Stimulated activated CD8-positive, alpha-beta memory T cell treated with anti-CD3 and anti-CD28 coated beads, Interleukin-12 subunit alpha, Interleukin-12 subunit beta, amount 100 ng/mL, for 1 hour (primary cell): Measurements from ENCODE around the gene ZNF219.
A peak's percentile ranks its signal among the peaks of the same experiment; 100 is the strongest.

ENCODE experiments used
- DNase-seq: peaks from one replicate; pipeline ENCODE4 v3.0.0-alpha.2; 2020; ENCODE audit warnings: low read depth

Gene ZNF219

GRCh38 chr14:21098076-21098891, at the start of gene ZNF219:
TSS of gene ZNF219 (minus strand) at chr14:21098655. CDS start at chr14:21093591, 5,064 bp downstream.
- DNase-seq: no peak

DNA sequence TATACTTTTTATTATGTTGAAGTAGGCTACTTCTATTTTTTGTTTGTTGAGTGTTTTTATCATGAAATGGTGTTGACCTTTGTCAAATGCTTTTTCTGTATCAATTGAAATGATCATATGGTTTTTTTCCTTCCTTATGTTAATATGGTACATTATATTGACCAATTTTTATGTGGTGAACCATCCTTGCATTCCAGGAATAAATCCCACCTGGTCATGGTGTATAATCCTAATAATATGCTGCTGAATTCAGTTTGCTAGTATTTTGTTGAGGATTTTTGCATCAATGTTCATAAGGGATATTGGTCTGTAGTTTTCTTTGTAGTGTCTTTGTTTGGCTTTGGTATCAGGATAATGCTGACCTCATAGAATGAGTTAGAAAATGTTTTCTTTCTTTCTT, 47.0 kb upstream of the ZNF219 start:
- DNase-seq: no peak

GRCh38 chr14:21142357-21142756, 43.9 kb upstream of the ZNF219 start:
- no peak for DNase-seq

DNA sequence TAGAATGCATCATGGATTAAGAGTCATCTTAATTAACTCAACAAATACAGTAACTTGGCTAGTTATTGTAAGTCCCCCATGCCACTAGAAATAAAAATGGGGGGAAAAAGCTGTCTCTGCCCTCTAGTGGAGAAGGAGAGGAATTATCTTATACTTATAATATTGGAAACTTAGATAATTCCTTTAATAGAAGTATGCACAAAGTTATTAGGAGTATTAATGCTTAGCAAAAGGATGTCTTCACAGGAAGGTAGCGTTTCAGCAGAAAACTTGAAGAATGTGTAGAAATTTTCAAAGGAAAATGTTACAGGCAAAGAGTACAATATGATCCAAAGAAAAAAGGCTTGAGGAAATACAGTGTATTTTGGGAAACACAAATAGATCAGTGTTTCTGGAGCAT, 37.6 kb upstream of the ZNF219 start:
- no peak for DNase-seq

GRCh38 chr14:21133901-21134300, 35.4 kb upstream of the ZNF219 start:
- DNase-seq: no peak

GRCh38 chr14:21123429-21123828, 25.0 kb upstream of the ZNF219 start:
- no peak for DNase-seq

DNA sequence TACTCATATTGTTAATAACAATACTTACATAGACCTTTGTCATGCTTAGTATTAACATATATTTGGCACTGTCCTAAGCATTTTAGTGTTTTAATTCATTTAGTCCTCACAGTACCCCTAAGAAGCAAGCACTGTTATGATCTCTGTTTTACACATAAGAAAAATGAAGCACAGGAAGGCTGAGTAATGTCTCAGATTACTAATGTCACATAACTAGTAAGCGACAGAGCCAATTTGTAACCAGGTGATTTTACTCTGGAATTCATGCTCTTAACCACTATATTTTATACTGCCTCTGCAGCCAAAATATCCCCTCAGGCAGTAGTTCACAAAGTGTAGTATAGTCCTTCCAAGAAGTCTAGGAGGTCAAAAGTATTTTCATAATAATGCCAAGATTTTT, 22.7 kb upstream of the ZNF219 start:
- DNase-seq: no peak

- no peak for DNase-seq
Observed at GRCh38 chr14:21120686-21121085, 22.2 kb upstream of the ZNF219 start.

DNA sequence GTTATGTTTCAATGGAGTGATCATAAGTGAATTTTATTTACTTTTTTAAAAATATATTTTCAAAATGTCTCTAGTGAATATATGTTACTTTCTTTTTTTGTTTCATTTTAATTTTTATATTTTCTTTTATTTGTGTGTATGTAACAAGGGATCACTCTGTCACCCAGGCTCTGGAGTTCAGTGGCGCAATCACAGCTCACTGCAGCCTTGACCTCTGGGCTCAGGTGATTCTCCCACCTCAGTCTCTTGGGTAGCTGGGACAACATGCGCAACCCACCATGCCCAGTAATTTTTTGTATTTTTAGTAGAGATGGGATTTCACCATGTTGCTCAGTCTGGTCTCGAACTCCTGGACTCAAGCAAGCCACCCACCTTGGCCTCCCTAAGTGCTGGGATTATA, 20.5 kb upstream of the ZNF219 start:
- no peak for DNase-seq

- DNase-seq: no peak
Observed at GRCh38 chr14:21113369-21113768, 14.9 kb upstream of the ZNF219 start.

GRCh38 chr14:21112255-21112654, 13.8 kb upstream of the ZNF219 start:
- no peak for DNase-seq

- DNase-seq: no peak
Observed at GRCh38 chr14:21109377-21110138, 11.1 kb upstream of the ZNF219 start.

GRCh38 chr14:21108791-21109190, 10.3 kb upstream of the ZNF219 start:
- DNase-seq: no peak

- DNase-seq: no peak
Observed at GRCh38 chr14:21107283-21107800, 8.9 kb upstream of the ZNF219 start.

GRCh38 chr14:21106498-21107282, 8.2 kb upstream of the ZNF219 start:
- DNase-seq: peak; percentile 68

DNA sequence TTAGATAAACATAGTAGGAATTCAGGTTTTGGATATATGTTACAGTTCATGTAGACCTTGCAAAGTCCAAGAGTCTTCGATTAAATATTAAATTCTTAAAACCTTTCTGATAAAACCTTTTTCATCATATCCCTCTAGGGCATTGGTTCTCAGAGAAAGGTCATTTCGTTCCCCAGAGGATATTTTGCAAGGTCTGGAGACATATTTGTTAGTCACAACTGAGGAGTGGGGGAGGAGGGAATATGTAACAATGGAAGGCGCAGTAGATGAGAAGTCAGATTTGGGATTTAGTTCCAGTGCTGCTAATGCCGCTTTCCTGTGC, 7.7 kb upstream of the ZNF219 start:
- DNase-seq: no peak

GRCh38 chr14:21105095-21105494, 6.6 kb upstream of the ZNF219 start:
- DNase-seq: no peak

GRCh38 chr14:21104448-21105060, 6.1 kb upstream of the ZNF219 start:
- peak; percentile 42 for DNase-seq

GRCh38 chr14:21103710-21104447, 5.4 kb upstream of the ZNF219 start:
- DNase-seq: peak; percentile 91

DNA sequence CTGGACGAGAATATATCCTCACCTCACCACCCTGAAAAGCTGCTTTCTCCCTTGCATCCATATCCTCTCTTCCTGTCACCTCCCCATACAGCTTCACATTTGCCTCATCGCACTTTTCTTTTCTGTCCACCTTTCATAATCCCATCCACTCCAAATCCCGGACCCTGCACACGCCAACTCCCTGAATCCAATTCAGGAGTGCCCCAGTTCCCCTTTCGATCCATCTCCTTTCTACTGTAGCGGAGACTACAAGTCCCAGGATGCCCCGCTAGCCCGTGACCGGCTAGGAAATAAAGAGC, 4.9 kb upstream of the ZNF219 start:
- no peak for DNase-seq
